ENCODE results near the gene ATP2C2. TPM values are rescaled to one million over a fixed set of nuclear protein-coding genes. Genes with fewer than 3 reads are reported as not detected.
"Not testable (repeated sequence)": the region's sequence is repeated elsewhere in the genome, so short reads cannot be mapped to it uniquely, and the experiment has no call there.

Gene ATP2C2
- total RNA-seq, 2 donors from 2014 or later: not detected

- Mint-ChIP-seq H3K9me3 (no peaks in the 10 kb centered on the region), H3K27me3 (peaks cover 5 to 12% of the 10 kb centered on the region in 2 donors), H3K4me1 (ENCODE audit: low read depth in 2 of 2) (no peaks in the 10 kb centered on the region), H3K27ac (no peak overlapping the region), H3K4me3 (no peak overlapping the region), H3K36me3 (peaks cover 11% of the 10 kb centered on the region)
- ATAC-seq: no peak
- DNase-seq (ENCODE audit: low spot score): no peak
These were observed 36.1 kb upstream of the ATP2C2 start for GRCh38 chr16:84331998-84332780.

- Mint-ChIP-seq H3K4me3 (no peak overlapping the region), H3K4me1 (ENCODE audit: low read depth in 2 of 2) (no peaks in the 10 kb centered on the region), H3K9me3 (no peaks in the 10 kb centered on the region), H3K36me3 (peaks cover 13% of the 10 kb centered on the region), H3K27me3 (peaks cover 5 to 12% of the 10 kb centered on the region in 2 donors), H3K27ac (no peak overlapping the region)
- DNase-seq (ENCODE audit: low spot score) (no peak), ATAC-seq (no peak)
These were observed 35.2 kb upstream of the ATP2C2 start for GRCh38 chr16:84332975-84333684.

GRCh38 chr16:84334058-84334457 is 34.3 kb upstream of the ATP2C2 start:
- H3K9me3 Mint-ChIP-seq: no peaks in the 10 kb centered on the region
- no peak overlapping the region for H3K4me3 Mint-ChIP-seq
- no peak overlapping the region for H3K27ac Mint-ChIP-seq
- ATAC-seq: peak in 1 of 2 donors; percentile 39
- H3K36me3 Mint-ChIP-seq: peaks cover 13% of the 10 kb centered on the region
- peaks cover 5 to 12% of the 10 kb centered on the region in 2 donors for H3K27me3 Mint-ChIP-seq
- no peak for DNase-seq (ENCODE audit: low spot score)
- no peaks in the 10 kb centered on the region for H3K4me1 Mint-ChIP-seq (ENCODE audit: low read depth in 2 of 2)

GRCh38 chr16:84334482-84334881 is 33.9 kb upstream of the ATP2C2 start:
- H3K4me3 Mint-ChIP-seq: no peak overlapping the region
- H3K27me3 Mint-ChIP-seq: peaks cover 5 to 12% of the 10 kb centered on the region in 2 donors
- no peak for ATAC-seq
- H3K4me1 Mint-ChIP-seq (ENCODE audit: low read depth in 2 of 2): no peaks in the 10 kb centered on the region
- H3K9me3 Mint-ChIP-seq: no peaks in the 10 kb centered on the region
- no peak overlapping the region for H3K27ac Mint-ChIP-seq
- peaks cover 13% of the 10 kb centered on the region for H3K36me3 Mint-ChIP-seq
- DNase-seq (ENCODE audit: low spot score): no peak

GRCh38 chr16:84337236-84337635 is 31.1 kb upstream of the ATP2C2 start:
- Mint-ChIP-seq H3K27me3 (peaks cover 7 to 12% of the 10 kb centered on the region in 2 donors), H3K36me3 (peaks cover 13% of the 10 kb centered on the region)
- H3K27ac Mint-ChIP-seq; H3K4me1 Mint-ChIP-seq (ENCODE audit: low read depth in 2 of 2); DNase-seq (ENCODE audit: low spot score); H3K9me3 Mint-ChIP-seq; H3K4me3 Mint-ChIP-seq; ATAC-seq: not testable (repeated sequence)

GRCh38 chr16:84339311-84339710 is 29.0 kb upstream of the ATP2C2 start:
- Mint-ChIP-seq H3K27ac (no peak overlapping the region), H3K4me1 (ENCODE audit: low read depth in 2 of 2) (no peaks in the 10 kb centered on the region), H3K9me3 (no peaks in the 10 kb centered on the region), H3K27me3 (peaks cover 5 to 12% of the 10 kb centered on the region in 2 donors), H3K36me3 (peaks cover 13% of the 10 kb centered on the region), H3K4me3 (no peak overlapping the region)
- ATAC-seq (no peak), DNase-seq (ENCODE audit: low spot score) (no peak)

GRCh38 chr16:84339766-84340165 is 28.6 kb upstream of the ATP2C2 start:
- no peak overlapping the region for H3K4me3 Mint-ChIP-seq
- H3K27ac Mint-ChIP-seq: no peak overlapping the region
- no peaks in the 10 kb centered on the region for H3K4me1 Mint-ChIP-seq (ENCODE audit: low read depth in 2 of 2)
- ATAC-seq (no peak), DNase-seq (ENCODE audit: low spot score) (no peak)
- peaks cover 13% of the 10 kb centered on the region for H3K36me3 Mint-ChIP-seq
- no peaks in the 10 kb centered on the region for H3K9me3 Mint-ChIP-seq
- peaks cover 5 to 11% of the 10 kb centered on the region in 2 donors for H3K27me3 Mint-ChIP-seq

GRCh38 chr16:84340325-84341040 is 27.9 kb upstream of the ATP2C2 start:
- H3K9me3 Mint-ChIP-seq: no peaks in the 10 kb centered on the region
- no peak overlapping the region for H3K27ac Mint-ChIP-seq
- H3K36me3 Mint-ChIP-seq: peaks cover 8% of the 10 kb centered on the region
- DNase-seq (ENCODE audit: low spot score) (no peak), ATAC-seq (no peak)
- no peak overlapping the region for H3K4me3 Mint-ChIP-seq
- peaks cover 4 to 5% of the 10 kb centered on the region in 2 donors for H3K27me3 Mint-ChIP-seq
- H3K4me1 Mint-ChIP-seq (ENCODE audit: low read depth in 2 of 2): no peaks in the 10 kb centered on the region

GRCh38 chr16:84341528-84342295 is 26.6 kb upstream of the ATP2C2 start:
- Mint-ChIP-seq H3K9me3 (no peaks in the 10 kb centered on the region), H3K27me3 (peaks cover 0 to 6% of the 10 kb centered on the region in 2 donors), H3K4me1 (ENCODE audit: low read depth in 2 of 2) (no peaks in the 10 kb centered on the region), H3K4me3 (no peak overlapping the region), H3K27ac (no peak overlapping the region), H3K36me3 (peaks cover 6% of the 10 kb centered on the region)
- ATAC-seq: no peak
- no peak for DNase-seq (ENCODE audit: low spot score)

- ATAC-seq; H3K36me3 Mint-ChIP-seq; H3K4me1 Mint-ChIP-seq (ENCODE audit: low read depth in 2 of 2); H3K4me3 Mint-ChIP-seq; H3K27ac Mint-ChIP-seq; DNase-seq (ENCODE audit: low spot score); H3K9me3 Mint-ChIP-seq; H3K27me3 Mint-ChIP-seq: not testable (repeated sequence)
These were observed 24.5 kb upstream of the ATP2C2 start for GRCh38 chr16:84343800-84344199.

- Mint-ChIP-seq H3K4me1 (ENCODE audit: low read depth in 2 of 2) (no peaks in the 10 kb centered on the region), H3K9me3 (no peaks in the 10 kb centered on the region), H3K36me3 (no peaks in the 10 kb centered on the region), H3K27ac (no peak overlapping the region), H3K27me3 (peaks cover 4 to 5% of the 10 kb centered on the region in 2 donors), H3K4me3 (no peak overlapping the region)
- ATAC-seq (no peak), DNase-seq (ENCODE audit: low spot score) (no peak)
These were observed 23.6 kb upstream of the ATP2C2 start for GRCh38 chr16:84344781-84345180.

GRCh38 chr16:84347161-84347560 is 21.2 kb upstream of the ATP2C2 start:
- H3K9me3 Mint-ChIP-seq: no peaks in the 10 kb centered on the region
- H3K27me3 Mint-ChIP-seq: peaks cover 4 to 11% of the 10 kb centered on the region in 2 donors
- DNase-seq (ENCODE audit: low spot score): no peak
- no peak overlapping the region for H3K27ac Mint-ChIP-seq
- no peak overlapping the region for H3K4me3 Mint-ChIP-seq
- ATAC-seq: peak in 1 of 2 donors; percentile 28
- no peaks in the 10 kb centered on the region for H3K4me1 Mint-ChIP-seq (ENCODE audit: low read depth in 2 of 2)
- H3K36me3 Mint-ChIP-seq: no peaks in the 10 kb centered on the region

- H3K27ac Mint-ChIP-seq: no peak overlapping the region
- no peak for ATAC-seq
- H3K27me3 Mint-ChIP-seq: peaks cover 4 to 11% of the 10 kb centered on the region in 2 donors
- no peaks in the 10 kb centered on the region for H3K9me3 Mint-ChIP-seq
- H3K4me1 Mint-ChIP-seq (ENCODE audit: low read depth in 2 of 2): no peaks in the 10 kb centered on the region
- H3K36me3 Mint-ChIP-seq: no peaks in the 10 kb centered on the region
- H3K4me3 Mint-ChIP-seq: no peak overlapping the region
- DNase-seq (ENCODE audit: low spot score): no peak
These were observed 19.9 kb upstream of the ATP2C2 start for GRCh38 chr16:84348386-84348888.
